Renal pelvis (tissue), 12 donors: ENCODE measurements around the gene WASF1. TPM values are rescaled to one million over a fixed set of nuclear protein-coding genes. Genes with fewer than 3 reads are reported as not detected.
A peak's percentile ranks its signal among the peaks of the same experiment; 100 is the strongest.

Experiments used
- DNase-seq: peaks from one replicate; pipeline ENCODE4 v3.0.0-alpha.2; 2013
- long read RNA-seq, 16 experiments: transcript quantifications; one replicate each; lab custom pipeline, GENCODE V29; 2026
- polyA plus RNA-seq, 3 donors: library from polyadenylated mRNA; unstranded; fragments of 120-200 nt; gene quantifications; one replicate each; pipeline ENCODE4 v1.2.1, GENCODE V29; 2013; ENCODE audit not compliant: insufficient read length in 3 of 3

WASF1 gene
- 10 to 100 TPM; 44.0 to 50.9 (median 49.0) TPM for polyA plus RNA-seq
- long read RNA-seq, donor 1, partial matches to known transcripts, result 6 of 9 reads
- long read RNA-seq, donor 1, other reads (novel, unspliced or antisense), result 0 of 9 reads
- long read RNA-seq, donor 2, transcript WASF1-205 (9 exons, 2,675 nt), result major isoform, 5 of 55 reads
- long read RNA-seq, donor 2, partial matches to known transcripts, result 44 of 55 reads
- long read RNA-seq, donor 2, other reads (novel, unspliced or antisense), result 6 of 55 reads
- long read RNA-seq, donor 3, partial matches to known transcripts, result 11 of 13 reads
- long read RNA-seq, donor 3, other reads (novel, unspliced or antisense), result 0 of 13 reads
- long read RNA-seq, donor 4, transcript WASF1-205 (9 exons, 2,675 nt), result major isoform, 6 of 11 reads
- long read RNA-seq, donor 4, partial matches to known transcripts, result 0 of 11 reads
- long read RNA-seq, donor 4, other reads (novel, unspliced or antisense), result 0 of 11 reads
- long read RNA-seq, donor 5, partial matches to known transcripts, result 0 of 5 reads
- long read RNA-seq, donor 5, other reads (novel, unspliced or antisense), result 0 of 5 reads
- long read RNA-seq, donor 6, partial matches to known transcripts, result 18 of 22 reads
- long read RNA-seq, donor 6, other reads (novel, unspliced or antisense), result 0 of 22 reads
- long read RNA-seq, donor 7, partial matches to known transcripts, result 16 of 17 reads
- long read RNA-seq, donor 7, other reads (novel, unspliced or antisense), result 0 of 17 reads
- long read RNA-seq, donor 8, transcript WASF1-205 (9 exons, 2,675 nt), result major isoform, 9 of 11 reads
- long read RNA-seq, donor 8, partial matches to known transcripts, result 0 of 11 reads
- long read RNA-seq, donor 8, other reads (novel, unspliced or antisense), result 0 of 11 reads
- long read RNA-seq, donor 9, transcript WASF1-205 (9 exons, 2,675 nt), result major isoform, 7 of 15 reads
- long read RNA-seq, donor 9, partial matches to known transcripts, result 8 of 15 reads
- long read RNA-seq, donor 9, other reads (novel, unspliced or antisense), result 0 of 15 reads
- long read RNA-seq, donor 10, partial matches to known transcripts, result 24 of 30 reads
- long read RNA-seq, donor 10, other reads (novel, unspliced or antisense), result 0 of 30 reads
- long read RNA-seq, donor 11, partial matches to known transcripts, result 7 of 7 reads
- long read RNA-seq, donor 11, other reads (novel, unspliced or antisense), result 0 of 7 reads
- long read RNA-seq, donor 12, transcript WASF1-205 (9 exons, 2,675 nt), result major isoform, 8 of 90 reads
- long read RNA-seq, donor 12, partial matches to known transcripts, result 80 of 90 reads
- long read RNA-seq, donor 12, other reads (novel, unspliced or antisense), result 0 of 90 reads
- long read RNA-seq, donor 13, transcript WASF1-205 (9 exons, 2,675 nt), result major isoform, 5 of 7 reads
- long read RNA-seq, donor 13, partial matches to known transcripts, result 0 of 7 reads
- long read RNA-seq, donor 13, other reads (novel, unspliced or antisense), result 0 of 7 reads
- long read RNA-seq, donor 14, partial matches to known transcripts, result 67 of 100 reads
- long read RNA-seq, donor 14, other reads (novel, unspliced or antisense), result 28 of 100 reads
- long read RNA-seq, donor 15, transcript WASF1-205 (9 exons, 2,675 nt), result major isoform, 6 of 24 reads
- long read RNA-seq, donor 15, partial matches to known transcripts, result 16 of 24 reads
- long read RNA-seq, donor 15, other reads (novel, unspliced or antisense), result 0 of 24 reads
- long read RNA-seq, donor 16, partial matches to known transcripts, result 19 of 26 reads
- long read RNA-seq, donor 16, other reads (novel, unspliced or antisense), result 0 of 26 reads

DNA sequence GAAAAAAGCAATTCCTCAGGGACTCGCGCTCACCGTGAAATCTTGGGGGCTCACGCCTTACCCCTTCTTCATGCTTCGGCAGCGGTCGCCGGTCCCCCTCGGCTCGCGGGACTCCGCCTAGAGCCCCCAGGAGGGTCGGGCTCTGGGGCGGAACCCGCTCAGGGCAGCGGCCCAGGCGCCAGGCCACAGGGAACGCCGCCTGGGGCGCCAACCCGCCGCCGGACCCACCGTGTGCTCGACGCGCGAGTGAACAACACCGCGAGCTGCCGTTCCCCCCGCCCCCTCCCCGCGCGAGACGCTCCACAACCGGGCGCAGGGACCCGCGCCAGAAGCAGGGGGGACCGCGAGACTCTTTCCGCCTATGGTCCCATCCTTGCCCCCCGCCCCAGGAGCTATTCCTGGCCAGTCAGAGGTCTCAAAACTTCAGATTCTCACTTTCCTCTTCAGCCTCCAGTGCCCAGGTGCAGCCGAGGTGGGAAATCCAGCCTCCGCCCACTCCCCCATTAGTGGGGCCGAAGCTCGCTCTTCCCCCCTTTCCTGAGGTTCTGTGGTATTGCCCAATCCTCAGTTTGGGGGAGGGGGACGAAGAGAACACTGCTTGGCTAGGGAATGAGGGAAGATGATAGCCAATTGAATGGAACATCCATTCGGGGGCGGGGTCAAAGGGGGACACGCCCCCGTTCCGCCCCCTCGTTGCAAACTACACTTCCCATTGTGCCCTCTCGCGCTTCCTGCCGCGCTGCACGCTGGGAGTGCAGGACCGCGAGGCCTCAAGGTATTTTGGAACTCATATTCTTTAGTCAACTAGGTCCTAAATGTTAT lies at the start of gene WASF1:
Gene WASF1, minus strand, starts transcription at position 265 of the 822 bp plus-strand sequence. CDS start 52,069 bp downstream, outside the sequence.
- peak; percentile 98 for DNase-seq

DNA sequence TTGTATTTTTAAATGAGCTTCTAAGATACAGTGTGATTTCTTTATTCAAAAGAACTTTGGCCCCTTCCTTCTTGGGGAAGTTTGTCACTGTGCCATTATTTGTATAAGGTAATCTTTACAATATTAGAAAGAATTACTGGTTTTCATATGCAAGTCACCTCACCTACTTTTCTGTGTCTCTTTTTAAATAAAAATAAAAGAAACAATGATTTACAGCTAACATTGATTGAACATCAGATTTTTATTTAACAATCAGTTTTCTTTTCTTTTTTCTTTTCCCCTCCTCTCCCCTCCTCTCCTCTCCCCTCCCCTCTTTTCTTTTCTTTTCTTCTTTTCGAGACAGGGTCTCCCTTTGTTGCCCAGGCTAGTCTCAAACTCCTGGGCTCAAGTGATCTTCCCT lies 46.8 kb upstream of the WASF1 start:
- DNase-seq, result no peak

DNA sequence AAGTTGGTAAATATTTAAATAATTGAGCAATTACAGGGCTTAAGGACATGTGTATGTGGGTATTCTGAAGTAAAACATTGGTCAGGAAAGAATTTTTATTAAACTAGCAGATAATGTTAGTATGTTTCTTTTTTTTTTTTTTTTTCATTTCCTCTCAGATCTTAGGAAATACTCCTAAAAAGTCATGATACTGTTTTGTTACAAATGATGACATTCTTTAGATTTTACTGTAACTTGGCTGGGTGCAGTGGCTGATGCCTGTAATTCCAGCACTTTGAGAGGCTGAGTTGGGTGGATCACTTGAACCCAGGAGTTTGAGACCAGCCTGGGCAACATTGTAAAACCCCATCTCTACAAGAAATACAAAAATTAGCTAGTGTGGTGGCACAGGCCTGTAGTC lies 42.3 kb upstream of the WASF1 start:
- no peak for DNase-seq

DNA sequence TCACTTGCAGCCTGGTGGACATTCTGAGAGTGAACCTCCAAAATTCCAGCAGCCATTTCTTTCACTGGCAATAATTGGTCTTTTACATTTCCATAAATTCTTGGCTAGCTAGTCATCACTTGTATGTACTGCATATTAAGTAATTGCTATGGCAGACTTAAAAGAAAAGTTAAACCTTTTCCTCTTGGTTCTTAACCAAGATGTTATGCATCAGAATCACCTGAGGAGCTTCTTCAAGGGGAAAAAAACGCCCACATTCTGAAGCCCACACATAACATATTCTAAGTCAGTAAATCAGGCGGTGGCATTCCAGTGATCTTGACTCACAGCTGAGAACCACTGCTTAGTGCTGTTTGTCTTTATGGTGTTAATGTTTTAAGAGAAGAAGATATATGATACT lies 37.8 kb upstream of the WASF1 start:
- no peak for DNase-seq

DNA sequence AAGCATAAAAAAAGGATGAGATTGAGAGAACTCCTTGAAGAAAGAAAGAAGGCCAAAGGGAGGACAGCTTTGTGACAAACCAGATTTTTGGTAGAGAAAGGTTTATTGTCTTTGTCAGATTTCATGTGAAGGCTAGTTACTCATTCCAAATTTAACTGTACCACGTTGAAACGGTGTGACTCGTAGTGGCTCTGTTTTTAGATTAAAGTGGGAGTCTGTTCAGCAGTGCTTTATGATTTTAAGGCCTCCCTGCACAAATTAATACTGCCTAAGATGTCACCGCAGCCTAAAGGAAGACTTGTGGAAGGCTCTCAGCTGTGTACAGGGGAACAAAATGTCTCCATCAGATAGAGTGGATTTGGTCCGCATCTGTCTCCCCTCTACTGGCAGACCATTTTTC lies 36.7 kb upstream of the WASF1 start:
- DNase-seq, result no peak

DNA sequence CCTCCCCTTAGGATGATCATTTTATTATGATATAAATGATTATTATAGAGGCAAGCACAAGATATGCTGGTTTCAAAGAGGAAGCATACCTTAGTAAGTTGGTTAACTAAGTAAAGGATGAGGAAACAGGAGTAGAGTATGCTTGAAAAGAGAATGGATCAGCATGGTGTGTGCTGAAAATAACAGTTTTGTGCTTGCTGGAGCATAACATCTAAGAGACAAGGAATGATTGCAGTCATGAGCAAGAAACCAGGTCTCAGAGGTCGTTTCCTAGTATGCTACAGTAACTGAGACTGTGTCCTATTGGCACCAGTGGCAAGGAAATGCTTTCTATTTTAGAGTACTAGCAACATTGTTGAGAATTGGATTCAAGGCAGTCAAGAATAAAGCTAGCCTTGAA lies 34.9 kb upstream of the WASF1 start:
- no peak for DNase-seq

DNA sequence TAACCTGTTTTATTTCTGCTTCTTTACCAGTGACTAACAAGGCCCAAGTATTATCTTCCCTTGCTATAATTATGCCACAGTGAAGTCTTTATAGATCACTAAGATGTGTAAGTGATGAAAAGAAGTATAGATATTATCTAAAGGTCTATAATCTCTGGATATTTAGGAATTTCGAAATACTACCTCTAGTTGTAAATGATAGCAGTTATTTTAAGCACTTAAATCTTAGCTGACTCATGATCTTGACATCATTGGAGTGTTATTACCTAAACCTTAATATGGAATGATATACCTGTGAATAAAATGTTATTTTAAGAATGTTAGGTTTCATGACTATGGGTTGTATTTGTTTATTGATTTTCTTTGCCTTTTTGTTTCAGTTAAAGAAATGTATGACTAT lies 32.3 kb upstream of the WASF1 start:
- no peak for DNase-seq

DNA sequence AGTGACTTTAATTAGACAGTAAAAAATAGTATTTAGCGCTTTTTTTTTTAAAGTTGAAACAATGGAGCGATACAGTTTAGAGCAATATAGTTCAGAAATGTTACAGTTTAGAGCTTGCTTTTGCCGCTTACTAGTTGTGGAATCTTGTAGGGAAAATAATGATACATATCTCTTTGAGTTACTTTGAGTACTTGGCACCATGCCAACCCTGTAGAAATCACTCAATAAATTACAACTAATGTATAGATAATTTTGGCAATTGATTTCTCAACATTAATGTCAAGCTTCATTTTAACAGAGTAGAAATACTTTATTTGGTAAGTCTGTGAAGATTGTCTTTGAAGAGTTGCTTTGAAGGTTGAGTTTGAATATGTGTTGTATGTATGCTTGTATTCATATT lies 28.2 kb upstream of the WASF1 start:
- no peak for DNase-seq

DNA sequence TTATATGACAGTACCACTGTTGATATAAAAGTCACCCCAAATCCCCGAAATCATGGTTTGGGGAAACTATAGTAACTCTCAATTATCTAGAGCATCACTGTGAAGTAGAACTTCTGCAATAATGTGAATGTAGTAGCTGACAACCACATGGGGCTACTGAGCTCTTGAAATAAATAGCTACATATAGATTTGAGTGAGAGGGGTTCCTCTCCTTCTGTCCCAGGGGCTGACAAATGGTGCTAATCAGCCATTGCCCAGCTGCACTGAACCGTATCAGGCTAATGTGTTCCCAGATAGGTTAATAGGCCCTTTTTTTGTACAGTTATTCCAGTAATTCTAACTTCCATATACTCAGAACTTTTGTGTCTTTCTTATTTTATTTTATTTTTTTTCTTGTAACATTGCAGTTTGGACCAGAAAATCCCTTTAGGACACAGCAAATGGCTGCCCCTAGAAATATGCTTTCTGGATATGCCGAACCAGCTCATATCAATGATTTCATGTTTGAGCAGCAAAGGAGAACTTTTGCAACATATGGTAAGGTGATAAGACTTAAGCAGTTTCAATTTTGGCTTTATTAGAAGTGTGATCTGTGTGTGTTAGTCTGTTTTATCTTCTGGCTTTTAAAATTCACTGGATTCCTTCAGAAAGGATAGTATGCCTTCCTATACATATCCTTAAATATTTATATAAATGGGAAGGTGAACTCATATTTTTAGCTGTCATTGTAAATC lies 21.8 kb upstream of the WASF1 start:
- no peak for DNase-seq

DNA sequence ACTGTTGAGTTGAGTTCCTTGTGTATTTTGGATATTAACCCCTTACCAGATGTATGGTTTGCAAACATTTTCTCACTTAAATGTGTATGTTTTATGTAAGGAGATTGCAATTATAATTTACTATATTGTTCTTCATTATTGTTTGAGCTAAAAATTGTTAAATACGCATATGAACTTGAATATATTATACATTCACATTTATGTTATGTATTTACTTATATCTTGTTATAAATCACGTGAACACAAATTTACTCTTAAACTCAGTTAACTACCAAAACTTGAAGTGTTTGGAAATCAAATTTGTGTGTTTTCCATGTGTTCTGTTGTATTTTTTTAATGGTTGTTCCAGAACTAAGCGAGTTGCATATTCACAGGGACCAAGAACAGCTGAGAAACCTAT lies 19.1 kb upstream of the WASF1 start:
- DNase-seq, result no peak

DNA sequence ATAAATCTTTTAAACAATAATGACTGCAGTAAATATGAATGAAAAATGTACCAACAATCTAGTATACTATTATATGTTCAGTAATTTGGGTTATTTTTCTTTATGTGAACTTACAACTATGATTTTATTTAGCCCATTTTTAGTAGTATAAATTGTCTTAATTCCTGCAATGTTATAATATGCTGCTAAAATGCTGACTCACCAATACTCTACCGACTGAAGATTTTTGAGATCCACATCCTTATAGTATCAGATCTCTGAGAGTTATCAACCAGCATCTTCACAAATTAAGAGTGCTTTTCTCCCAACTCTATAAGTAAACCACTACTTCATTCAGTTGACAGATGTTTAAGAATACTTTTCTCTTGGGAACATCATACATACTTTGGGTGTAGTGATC lies 17.4 kb upstream of the WASF1 start:
- DNase-seq, result no peak

DNA sequence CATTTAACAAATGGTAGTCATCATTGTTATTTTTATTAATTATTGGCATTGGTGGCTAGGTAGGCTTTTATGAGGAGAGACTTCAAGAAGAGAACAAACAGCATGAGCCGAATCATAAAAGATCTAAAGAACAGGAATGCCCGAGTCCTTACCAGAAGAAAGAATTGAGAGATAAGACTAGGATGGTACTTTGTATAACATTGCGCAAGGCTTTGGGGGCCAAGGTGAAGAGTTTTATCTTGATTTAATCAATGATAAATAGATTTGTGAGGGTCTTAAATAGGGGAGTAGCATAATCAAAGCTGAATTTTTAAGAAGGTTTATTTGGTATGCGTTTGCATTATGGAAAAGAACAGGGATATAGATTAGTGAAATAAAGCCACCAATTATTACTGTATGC lies 16.2 kb upstream of the WASF1 start:
- DNase-seq, result no peak

DNA sequence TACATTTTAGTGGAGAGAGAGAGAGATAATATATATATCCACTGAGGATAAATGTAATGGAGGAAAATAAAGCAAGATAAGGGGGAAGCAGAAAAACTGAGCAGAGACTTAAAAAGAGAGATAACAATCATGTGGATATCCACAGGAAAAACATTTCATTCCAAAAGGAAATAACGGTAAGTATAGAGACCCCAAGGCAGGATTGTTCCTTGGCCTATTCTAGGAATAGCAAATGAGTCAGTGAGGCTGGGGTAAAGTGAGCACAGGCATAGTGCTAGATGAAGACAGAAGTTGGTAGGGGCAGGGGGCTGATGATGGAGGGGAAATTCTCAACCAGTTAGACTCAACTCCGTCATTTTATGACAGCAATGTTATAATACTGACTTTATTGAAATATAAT lies 12.0 kb upstream of the WASF1 start:
- no peak for DNase-seq

DNA sequence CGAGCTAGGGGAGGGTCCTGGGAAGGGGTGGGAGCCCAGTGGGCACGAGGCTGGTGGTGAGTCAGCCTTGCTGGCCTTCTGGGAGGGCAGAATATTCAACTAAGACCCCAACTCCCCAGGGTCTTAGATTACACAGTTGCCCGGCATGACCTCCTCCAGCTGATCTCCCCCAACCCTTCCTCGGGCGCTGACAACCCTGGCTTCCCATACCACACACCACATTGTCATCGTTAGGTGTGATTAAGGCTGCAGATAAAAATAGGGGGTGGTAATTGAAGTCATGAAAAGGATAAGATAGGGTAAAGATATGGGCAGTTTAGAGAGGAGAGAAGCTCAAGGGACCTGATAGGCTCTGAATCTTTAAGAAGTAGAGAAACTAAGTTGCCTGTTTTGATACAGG lies 11.3 kb upstream of the WASF1 start:
- no peak for DNase-seq

DNA sequence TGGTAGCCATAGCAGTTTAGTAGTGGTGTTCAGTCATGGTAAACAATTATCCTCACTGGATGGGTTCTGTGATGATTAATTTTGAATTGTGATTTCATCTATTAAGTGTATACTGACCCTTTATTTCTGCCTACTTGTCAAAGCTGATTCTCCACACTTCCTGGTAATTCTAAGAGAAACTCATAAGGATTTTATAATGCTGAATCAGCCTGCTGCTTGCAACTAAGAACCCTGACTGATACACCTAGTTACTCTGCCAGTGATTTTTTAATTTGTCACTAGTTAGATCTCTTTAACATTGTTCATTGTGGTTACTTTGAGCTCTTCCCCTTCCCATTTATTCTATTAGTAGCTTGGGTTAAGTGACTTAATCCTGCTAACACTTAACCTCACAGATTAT lies 9.3 kb upstream of the WASF1 start:
- no peak for DNase-seq

DNA sequence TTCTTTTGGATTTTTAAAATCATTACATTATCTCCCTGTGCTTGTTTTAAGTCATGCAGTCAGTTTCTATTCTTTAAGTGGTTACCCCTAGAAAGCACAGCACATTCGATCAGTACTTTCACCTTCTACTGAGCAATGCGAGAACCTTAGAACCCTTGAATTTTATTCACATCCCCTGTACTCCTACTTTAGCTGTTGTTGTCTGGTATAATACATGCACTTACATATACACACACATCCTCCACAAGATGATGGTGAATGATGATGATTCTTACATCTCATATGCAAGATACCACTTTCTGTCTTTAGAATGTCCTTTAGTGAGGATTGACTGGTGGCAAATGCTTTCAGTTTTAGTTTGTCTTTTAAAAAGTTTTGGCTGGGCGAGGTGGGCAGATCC lies 6.4 kb upstream of the WASF1 start:
- no peak for DNase-seq

DNA sequence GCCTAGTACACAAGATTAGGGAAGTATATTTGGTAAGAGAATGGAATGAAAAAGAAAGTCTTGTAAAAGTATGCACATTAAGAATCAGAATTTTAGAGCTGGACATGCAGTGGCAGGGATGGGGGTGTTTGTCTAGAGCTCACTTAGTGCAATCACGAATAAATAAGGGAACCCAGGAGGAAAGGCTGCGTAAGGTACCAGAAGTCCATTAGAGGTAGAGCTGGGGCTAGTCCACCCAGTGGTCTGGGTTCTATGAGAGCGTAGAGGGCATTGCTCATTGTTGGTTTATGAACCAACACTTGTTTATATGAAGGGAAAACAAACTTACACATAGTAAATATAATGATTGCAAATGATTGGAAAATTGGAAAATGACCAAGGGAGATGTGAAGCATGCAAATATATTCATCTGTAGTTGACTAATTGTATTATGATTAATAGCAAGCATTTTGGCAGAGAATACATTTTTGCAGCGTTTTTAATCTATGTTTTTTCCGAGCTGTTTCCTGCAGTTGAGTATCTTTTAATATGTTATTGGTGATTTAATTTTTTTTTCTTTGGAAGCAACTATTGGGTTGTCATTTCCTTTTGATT lies 3.9 kb upstream of the WASF1 start:
- no peak for DNase-seq

DNA sequence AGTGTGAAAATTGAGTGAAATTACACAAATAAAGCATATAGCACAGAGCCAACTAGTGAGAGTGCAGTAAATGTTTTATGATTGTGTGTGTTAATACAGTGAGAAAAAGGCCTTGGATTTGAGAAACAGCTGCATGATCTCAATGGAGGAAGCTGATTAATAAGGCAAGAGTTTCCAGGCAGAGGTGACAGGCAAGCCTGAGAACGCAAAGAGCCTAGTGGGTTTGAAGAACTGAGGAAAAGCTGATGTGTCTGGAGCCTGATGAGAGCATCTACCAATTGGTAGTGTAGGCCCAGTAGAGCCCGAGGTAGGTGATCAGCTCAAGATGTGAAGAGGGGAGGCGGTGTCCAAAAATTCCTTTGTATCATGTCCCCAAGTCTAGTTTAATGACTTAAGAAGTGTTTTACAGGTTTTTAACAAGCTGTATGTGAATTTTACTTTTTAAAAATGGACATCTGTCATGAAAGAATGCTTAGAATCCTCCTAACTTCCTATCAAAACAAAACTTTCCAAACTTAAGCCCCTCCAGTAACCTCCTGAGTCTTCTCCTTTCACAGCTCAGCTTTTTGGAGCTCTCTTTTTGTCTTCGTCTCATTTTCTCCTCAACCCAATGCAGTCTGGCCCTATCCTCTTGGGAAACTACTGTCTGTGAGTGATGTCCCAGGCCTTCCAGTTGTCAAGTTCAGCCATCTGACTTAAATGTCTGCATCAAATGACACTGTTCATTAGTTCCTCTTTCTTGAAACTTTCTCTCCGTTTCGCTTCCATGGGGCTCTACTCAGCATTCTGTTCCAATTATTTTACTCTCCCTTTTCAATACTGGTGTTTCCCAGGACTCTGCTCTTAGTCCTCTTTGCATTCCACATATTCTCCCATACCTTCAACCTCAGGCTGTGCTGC lies 1.9 kb upstream of the WASF1 start:
- DNase-seq, result no peak
